GM21528 (cell line): ENCODE measurements around the gene OR2AT4.
"Not testable (repeated sequence)": the region's sequence is repeated elsewhere in the genome, so short reads cannot be mapped to it uniquely, and the experiment has no call there.

Experiments
- ATAC-seq: cut with Tn5 transposase; IDR thresholded peaks from one replicate; pipeline ENCODE4 v1.9.1; 2021; ENCODE audit warnings: mild to moderate bottlenecking, moderate library complexity; ENCODE audit not compliant: unreplicated experiment, low FRiP score

The OR2AT4 gene

DNA sequence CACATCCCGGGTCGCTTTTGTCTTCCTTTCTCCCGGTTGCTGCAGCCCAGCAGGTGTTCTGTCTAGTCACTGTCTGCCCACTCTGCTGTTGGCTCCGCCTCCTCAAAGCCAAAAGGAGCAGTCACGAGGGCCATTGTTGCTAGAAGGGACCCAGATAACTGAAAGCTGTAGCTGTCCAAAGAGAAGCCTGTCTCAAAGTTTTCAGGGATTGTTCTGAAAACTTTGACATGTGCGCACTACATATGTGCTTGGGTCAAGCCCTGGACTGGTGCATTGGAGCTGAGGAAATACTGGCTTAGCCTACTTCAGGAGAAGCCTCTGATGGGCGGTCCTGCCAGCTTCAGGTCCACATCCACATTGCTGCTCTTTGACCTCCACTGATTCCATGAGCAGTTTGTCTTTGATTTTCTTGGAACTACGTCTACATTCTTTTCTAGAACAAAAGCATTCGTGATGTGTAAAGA, 8.8 kb upstream of the OR2AT4 start:
- ATAC-seq, result no peak

DNA sequence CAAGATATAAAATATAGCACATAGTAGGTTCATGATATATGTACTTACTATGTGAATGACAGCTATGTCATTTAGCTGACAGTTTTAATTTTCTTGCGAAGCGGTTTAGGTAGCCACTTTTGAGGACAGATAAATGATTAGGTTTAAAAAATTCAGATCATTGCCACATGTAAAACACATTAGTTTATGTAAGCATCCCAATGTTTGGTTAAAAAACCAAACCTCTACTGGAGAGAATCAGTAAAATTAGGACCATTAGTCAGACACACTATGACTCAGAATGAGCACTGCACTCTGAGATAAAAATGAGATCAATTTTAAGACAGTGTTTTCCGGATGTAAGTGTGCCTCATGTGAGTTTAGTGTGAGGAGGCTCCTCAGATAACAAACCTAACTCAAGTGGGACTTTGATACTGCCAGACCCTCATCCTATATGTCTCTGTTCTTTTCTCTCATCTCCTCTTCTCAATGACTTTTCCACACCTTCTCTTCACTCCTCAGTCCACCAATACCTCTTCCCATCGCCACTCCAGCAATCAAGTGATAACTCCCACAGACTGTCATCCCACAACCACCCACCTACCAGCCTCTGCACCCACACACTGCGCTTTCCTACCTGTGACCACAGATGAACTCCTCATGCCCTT, 6.8 kb upstream of the OR2AT4 start:
- no peak for ATAC-seq

DNA sequence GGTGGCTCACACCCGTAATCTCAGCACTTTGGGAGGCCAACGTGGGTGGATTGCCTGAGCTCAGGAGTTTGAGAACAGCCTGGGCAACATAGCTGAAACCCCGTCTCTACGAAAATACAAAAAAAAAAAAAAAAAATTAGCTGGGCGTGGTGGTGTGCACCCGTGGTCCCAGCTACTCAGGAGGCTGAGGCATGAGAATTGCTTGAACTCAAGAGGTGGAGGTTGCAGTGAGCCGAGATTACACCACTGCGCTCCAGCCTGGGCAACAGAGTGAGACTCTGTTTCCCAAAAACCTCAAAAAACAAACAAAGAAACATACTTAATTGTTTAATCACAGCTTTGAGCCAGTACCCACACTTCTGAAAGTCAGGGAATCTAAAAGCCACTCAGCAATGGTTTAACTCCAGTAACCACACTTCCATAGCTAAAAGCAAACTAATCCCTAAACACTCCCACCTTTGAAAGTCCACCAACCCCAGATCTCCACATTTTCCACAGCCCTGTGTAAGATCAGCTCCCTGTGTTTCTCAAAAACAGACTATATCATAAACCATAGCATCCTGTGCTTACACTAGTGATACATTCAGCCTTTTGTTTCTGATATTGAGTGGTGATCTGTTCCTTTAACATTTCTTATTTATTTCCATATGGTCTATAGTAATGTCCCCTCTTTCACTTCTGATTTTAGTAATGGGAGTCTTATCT, 4.9 kb upstream of the OR2AT4 start:
- no peak for ATAC-seq

DNA sequence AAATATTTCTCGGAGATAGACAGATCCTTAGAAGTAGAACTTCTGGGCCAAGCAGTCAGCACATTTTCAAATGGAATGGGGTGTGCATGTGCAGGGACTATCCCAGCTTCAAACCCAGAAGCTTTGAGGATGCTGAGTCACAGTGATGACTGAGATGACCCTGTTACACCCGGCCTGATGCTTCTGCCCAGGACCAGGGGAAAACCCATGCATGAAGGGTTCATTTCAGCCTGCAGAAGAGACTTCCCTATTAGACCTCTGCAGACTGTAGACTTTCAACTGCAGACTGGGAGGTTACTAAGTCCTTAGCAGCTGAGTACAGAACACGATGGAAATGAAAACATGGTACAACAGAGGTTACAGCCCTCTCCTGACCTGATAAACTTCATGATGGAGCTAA, 3.6 kb upstream of the OR2AT4 start:
- no peak for ATAC-seq

DNA sequence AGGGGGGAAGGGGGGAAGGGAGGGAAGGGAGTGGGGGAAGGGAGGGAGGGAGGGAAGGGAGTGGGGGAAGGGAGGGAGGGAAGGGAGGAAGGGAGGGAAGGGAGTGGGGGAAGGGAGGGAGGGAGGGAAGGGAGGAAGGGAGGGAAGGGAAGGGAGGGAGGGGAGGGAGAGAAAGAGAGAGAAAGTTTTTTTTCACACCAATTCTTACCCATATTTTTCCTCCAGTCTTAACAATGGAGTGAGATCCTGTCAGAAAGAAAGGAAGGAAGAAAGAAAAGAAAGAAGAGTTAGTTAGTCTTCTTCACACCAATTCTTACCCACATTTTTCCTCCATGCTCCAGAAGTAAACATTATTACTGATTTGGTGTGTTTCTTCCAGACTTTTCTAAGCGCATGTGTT, 3.0 kb upstream of the OR2AT4 start:
- ATAC-seq, result no peak

DNA sequence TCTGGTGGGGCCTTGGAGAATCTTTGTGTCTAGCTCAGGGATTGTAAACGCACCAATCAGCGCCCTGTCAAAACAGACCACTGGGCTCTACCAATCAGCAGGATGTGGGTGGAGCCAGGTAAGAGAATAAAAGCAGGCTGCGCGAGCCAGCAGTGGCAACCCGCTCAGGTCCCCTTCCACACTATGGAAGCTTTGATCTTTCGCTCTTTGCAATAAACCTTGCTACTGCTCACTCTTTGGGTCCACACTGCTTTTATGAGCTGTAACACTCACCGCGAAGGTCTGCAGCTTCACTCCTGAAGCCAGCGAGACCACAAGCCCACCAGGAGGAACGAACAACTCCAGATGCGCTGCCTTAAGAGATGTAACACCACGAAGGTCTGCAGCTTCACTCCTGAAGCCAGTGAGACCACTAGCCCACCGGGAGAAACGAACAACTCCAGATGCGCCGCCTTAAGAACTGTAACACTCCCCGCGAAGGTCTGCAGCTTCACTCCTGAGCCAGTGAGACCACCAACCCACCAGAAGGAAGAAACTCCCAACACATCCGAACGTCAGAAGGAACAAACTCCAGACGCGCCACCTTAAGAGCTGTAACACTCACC, 2.3 kb upstream of the OR2AT4 start:
- not testable (repeated sequence) for ATAC-seq

DNA sequence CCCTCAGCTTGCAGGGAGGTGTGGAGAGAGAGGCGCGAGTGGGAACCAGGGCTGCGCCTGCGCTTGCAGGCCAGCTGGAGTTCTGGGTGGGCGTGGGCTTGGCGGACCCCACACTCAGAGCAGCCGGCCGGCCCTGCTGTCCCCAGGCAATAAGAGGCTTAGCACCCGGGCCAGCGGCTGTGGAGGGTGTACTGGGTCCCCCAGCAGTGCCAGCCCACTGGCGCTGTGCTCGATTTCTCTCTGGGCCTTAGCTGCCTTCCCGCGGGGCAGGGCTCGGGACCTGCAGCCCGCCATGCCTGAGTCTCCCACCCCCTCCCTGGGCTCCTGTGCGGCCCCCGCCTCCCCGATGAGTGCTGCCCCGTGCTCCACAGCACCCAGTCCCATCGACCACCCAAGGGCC, 1.5 kb upstream of the OR2AT4 start:
- ATAC-seq, result not testable (repeated sequence)

DNA sequence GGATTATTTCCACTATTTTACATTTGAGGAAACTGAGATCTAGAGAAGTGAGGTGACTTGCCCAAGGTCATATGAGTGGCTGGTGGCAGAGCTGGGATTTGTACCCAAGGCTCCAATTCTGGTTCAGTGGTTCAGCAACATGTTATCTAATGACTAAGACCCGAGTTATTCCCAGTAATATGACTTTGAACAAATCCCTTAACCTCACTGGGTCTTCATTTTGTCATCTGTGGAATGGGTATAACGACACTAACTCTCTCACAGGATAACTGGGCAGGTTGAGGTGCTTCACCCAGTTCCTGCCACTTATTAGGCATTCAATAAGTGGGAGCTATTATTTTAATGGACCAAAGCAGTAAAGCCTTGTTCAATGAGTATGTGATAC, 489 bp upstream of the OR2AT4 start:
- no peak for ATAC-seq

DNA sequence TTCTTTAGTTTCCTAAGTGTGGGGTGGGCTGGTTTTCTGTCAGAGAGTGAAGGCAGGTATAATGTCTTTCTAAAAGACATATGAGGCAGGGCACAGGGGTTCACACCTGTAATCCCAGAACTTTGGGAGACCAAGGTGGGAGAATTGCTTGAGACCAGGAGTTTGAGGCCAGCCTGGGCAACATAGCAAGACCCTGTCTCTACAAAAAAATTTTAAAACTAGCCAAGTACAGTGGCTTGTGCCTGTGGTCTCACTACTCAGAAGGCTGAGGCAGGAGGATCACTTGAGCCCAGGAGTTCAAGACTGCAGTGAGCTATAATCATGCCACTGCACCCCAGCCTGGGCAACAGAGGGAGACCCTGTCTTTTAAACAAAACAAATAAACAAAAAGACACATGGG, 2.3 kb downstream of the OR2AT4 start:
- ATAC-seq, result not testable (repeated sequence)

DNA sequence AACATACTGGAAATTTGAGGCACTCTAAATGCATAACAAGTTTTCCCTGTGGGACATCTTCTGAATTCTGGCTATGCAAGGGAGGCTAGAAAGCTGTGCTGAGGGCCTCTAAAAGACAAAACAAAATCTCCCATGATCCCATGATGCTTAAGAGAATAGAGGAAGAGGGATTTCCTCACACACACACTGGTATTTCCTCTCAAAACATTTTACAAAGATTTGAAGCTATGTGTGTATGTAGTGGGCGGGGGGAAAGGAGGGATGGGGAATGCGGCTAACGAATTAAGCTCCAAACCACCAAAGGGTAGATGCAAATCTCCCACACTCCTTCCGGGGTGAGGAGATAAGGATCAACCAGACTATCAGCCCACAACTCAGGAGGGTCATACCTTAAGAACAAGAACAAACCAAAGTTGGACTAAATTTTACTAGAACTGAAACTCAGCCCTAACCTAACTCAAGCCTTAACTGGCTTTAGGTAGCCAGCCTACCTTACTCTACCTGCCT, 6.0 kb downstream of the OR2AT4 start:
- ATAC-seq, result no peak

DNA sequence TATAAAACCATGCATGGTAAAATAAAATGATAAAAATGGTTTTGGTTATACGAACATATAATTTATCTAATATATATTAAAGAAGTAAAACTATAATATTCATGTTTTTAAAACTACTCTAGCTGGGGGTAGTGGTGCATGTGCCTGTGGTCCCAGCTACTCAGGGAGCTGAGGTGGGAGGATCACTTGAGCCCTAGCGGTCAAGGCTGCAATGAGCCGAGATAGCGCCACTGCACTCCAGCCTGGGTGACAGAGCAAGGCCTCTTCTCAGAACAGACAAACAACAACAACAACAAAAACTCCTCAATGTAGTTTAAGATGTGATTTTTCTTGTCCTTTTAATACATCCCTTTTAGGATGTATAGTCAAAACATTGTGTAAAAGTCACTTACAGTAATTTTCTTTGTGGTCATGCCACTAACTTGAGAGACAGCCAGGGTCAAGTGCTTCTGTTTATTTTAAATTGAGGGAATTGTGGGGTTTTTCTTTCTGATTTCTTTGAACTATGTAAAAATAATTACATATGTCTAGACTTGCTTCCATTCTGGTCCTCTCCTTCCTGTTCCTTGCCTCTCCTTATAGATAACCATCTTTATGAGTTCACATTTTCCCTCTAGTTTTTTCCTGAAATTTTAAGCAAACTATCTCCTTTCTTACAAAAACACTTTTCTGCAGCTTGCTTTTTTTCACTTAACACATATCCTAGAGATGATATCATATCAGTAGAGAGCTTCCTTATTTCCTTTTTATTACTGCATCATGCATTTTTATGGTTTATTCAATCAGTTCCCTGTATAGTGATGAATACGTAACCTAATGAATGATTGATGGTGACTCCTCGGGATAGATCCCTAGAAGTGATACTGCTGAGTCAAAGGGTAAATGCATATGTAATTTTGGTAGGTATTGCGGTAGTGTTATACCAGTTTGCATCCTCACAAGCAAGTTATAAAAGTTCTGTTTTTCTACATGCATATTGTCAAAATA, 9.1 kb downstream of the OR2AT4 start:
- no peak for ATAC-seq

DNA sequence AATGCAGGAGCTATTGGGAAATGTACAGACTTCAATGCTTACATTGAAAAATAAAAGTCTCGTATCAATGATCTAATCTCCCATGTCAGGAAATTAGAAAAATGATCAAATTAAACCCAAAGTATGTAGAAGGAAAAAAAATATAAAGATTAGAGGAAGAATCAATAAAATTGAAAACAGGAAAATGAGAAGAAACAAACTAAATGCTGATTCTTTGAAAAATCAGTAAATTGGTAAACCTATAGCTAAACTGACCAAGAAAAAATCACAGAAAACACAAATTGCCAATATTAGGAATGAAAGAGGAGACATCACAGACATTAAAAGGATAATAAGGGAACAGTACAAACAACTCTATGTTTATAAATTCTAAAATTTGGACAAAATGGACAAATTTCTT, 11.8 kb downstream of the OR2AT4 start:
- no peak for ATAC-seq

DNA sequence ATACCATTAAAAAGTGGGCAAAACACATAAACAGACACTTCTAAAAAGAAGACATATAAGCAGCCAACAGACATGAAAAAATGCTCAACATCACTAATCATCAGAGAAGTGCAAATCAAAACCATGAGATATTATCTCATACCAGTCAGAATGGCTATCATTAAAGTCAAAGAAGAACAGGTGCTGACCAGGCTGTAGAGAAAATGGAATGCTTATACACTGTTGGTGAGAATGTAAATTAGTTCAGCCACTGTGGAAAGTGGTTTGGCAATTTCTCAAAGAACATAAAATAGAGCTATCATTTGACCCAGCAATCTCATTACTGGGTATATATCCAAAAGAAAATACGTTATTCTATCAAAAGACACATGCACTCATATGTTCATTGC, 13.5 kb downstream of the OR2AT4 start:
- no peak for ATAC-seq

DNA sequence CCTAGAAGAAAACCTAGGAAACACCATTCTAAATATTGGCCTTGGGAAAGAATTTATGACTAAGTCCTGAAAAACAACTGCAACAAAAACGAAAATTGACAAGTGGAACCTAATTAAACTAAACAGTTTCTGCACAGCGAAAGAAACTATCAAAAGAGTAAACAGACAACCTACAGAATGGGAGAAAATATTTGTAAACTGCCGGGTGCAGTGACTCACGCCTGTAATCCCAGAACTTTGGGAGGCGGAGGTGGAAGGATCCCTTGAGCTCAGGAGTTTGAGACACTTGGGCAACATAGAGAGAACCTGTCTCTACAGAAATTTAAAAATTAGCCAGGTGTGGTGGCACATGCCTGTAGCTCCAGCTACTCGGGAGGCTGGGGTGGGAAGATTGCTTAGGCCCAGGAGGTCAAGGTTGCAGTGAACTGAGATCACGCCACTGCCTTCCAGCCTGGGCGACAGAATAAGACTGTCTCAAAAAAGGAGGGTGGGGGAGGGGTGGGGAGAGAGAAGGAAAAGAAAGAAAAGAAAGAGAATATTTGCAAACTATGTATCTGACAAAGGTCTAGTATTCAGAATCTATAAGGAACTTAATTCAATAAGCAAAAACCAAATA, 14.0 kb downstream of the OR2AT4 start:
- ATAC-seq, result no peak

DNA sequence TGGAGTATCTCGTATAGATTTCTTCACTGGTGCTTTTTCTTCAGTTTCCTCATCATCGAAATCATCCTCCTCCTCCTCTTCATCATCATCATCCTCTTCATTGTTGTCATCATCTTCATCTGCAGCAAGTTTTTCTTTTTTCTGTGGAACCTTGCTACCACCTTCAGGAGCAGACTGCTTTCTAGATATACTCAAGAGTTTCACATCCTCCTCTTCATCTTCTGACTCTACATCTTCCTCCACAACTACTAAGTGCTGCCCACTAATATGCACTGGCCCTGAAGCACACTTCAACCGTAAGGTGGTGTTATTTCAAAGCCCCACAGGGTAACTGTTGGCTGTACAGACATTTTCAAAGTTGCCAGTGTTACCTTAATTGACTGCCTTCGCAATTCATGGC, 17.1 kb downstream of the OR2AT4 start:
- no peak for ATAC-seq

DNA sequence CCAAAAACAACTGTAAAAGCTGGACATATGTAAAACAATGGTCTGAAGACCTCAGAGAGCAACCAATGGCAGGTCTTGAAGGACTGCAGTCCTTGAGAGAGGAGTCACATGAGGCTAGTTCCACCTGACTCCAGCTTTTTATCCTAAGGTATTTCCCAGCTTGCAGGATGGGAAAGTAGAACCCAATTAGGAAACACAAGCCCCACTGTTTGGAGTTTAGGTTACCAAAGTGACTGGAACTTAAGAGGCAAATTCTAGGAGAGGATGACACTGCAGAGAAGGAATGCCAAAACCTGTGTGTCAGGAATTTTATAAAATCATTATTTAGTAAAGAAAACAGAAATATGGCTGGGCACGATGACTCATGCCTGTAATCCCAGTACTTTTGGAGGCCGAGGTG, 18.4 kb downstream of the OR2AT4 start:
- ATAC-seq, result no peak

DNA sequence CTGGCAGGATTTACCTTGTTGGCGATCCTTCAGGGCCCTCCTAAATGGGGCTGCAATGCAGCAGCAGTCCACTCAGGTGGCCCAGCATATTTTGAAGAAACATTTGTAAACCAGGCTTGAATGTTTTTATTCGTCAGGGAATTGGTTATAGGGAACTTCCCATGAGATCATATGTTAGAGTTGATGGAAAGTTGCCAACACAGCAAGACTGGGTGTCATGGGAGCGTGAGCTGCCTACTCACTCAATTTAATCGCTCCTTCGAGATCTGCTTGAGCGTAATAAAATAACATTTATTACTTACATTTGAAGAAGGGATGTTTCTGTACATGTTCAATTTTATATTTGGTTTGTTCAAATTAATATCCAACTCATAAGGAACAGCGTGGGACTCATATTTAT, 19.4 kb downstream of the OR2AT4 start:
- no peak for ATAC-seq

DNA sequence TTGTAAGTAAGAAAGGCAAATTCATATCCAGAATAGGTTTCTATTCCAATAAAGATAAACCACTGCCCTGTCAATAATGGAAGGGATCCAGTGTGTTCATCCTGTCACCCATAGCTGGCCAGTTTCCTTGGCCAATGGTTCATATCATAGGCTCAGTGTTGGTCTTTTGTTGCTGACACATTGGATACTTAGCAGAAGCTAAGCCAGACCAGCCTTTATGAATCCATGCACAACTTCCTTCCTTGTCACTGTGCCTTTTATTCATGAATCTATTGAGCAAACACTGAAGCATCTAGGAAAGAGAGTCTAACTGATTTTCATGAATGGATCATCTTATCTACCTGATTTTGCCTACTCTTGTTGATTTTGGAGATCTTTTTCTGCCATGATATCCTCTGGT, 20.0 kb downstream of the OR2AT4 start:
- no peak for ATAC-seq

DNA sequence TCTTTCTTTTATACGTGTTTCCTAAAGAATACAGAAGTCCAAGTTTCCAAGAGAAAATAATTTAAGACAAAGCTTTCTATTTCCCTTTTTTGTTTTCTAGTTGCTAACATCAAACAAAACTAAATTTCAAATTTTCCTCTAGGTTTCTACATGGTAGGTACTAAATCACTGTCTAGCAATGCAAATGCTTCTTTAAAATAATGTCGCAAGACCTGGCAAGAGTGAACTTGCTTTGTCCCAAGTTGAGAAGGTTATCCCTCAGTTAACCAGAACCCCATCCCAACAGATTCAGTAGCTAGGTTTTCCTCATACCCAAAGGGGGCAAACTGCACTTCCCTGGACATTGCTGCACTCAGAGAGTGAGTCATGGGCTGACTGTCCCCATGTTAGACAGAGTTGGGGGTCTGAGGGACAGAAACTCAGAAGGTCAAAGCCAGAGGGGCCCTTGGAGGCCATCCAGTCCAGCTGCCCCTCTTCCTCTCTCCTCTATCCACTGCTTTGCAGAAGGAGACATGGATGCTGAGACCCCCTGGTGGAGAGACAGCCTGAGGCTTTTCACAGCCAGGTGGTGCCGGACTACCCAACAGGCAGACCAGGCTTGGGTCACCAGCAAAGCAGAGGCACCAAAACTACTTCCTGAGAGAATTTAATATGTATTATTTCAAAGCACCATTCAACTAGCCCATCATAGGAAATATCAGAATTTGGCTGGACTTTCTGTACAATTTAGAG, 23.1 kb downstream of the OR2AT4 start:
- no peak for ATAC-seq

DNA sequence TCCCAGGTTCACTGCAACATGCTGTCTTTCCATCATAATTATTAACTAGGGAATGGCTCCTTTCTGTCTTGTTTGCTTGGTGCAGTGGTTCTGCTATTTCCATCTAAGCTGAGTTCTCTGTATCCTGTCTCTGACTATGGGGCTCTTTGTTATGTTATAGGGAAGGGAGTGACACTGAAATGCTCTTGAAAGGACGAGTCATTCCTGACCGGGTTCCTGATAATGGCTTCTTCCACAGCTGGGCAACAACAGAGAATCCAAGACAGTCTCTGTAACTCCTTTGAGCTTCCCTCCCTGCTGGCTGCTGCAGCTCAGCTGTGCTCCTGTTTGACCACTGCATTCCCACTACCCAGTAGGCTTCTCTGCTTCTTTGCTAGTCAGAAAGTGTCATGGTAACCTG, 24.1 kb downstream of the OR2AT4 start:
- ATAC-seq, result no peak
